Immature natural killer cell (primary cell): ENCODE measurements around the gene GNAI3. TPM values are rescaled to one million over a fixed set of nuclear protein-coding genes. Genes with fewer than 3 reads are reported as not detected.

ENCODE experiments used
- DNase-seq, 3 donors: peaks; one replicate each; pipeline ENCODE4 v3.0.0; 2022; ENCODE audit warnings: mixed read lengths in 1 of 3
- H3K27ac Mint-ChIP-seq, 6 donors: one replicate each; pipeline ENCODE4 v1.8.0; 2020; ENCODE audit warnings: mixed read lengths in 6 of 6, mild to moderate bottlenecking in 5 of 6, inconsistent platforms in 4 of 6, moderate library complexity in 3 of 6
- H3K27me3 Mint-ChIP-seq, 3 donors: one replicate each; pipeline ENCODE4 v1.8.0; 2020 to 2021; ENCODE audit warnings: low read depth in 3 of 3, mild to moderate bottlenecking in 3 of 3, mixed read lengths in 3 of 3, moderate library complexity in 3 of 3, inconsistent platforms in 1 of 3
- H3K36me3 Mint-ChIP-seq, 3 donors: one replicate each; pipeline ENCODE4 v1.8.0; 2020; ENCODE audit warnings: mixed read lengths in 3 of 3, inconsistent platforms in 2 of 3, mild to moderate bottlenecking in 2 of 3
- H3K4me1 Mint-ChIP-seq, 2 donors: one replicate each; pipeline ENCODE4 v1.8.0; 2020; ENCODE audit warnings: inconsistent platforms in 2 of 2, mild to moderate bottlenecking in 2 of 2, mixed read lengths in 2 of 2, moderate library complexity in 1 of 2
- H3K4me3 Mint-ChIP-seq, 5 donors: one replicate each; pipeline ENCODE4 v1.8.0; 2020; ENCODE audit warnings: mild to moderate bottlenecking in 5 of 5, mixed read lengths in 5 of 5, inconsistent platforms in 3 of 5, moderate library complexity in 3 of 5
- H3K9me3 Mint-ChIP-seq, 6 donors: one replicate each; pipeline ENCODE4 v1.8.0; 2020; ENCODE audit warnings: mild to moderate bottlenecking in 6 of 6, mixed read lengths in 6 of 6, inconsistent platforms in 4 of 6, moderate library complexity in 3 of 6
- polyA plus RNA-seq, 3 donors: library from polyadenylated mRNA; unstranded; fragments of 300-500 nt; fragmentation: Illumina TruSeq; gene quantifications; one replicate each; pipeline ENCODE4 v1.2.3, GENCODE V29; 2021

The GNAI3 gene
- polyA plus RNA-seq, 3 donors from 2014 or later = 8.8 to 16.8 (median 10.3) TPM

DNA sequence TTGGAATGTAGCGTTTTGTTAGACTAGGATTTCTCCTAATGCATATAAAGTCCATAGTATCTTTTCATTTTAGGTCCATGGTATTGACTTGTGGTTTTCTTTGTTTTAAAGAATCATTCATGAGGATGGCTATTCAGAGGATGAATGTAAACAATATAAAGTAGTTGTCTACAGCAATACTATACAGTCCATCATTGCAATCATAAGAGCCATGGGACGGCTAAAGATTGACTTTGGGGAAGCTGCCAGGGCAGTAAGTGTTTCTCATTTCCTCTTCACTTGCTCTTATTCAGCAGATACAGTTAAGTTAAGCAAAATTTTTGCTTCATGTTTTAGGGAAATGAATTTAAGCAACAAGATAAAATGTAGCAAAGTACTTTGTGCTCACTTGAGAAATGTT lies 25.4 kb downstream of the GNAI3 start:
- H3K27ac Mint-ChIP-seq = peak overlapping the region in 1 of 6 donors; percentile 17

DNA sequence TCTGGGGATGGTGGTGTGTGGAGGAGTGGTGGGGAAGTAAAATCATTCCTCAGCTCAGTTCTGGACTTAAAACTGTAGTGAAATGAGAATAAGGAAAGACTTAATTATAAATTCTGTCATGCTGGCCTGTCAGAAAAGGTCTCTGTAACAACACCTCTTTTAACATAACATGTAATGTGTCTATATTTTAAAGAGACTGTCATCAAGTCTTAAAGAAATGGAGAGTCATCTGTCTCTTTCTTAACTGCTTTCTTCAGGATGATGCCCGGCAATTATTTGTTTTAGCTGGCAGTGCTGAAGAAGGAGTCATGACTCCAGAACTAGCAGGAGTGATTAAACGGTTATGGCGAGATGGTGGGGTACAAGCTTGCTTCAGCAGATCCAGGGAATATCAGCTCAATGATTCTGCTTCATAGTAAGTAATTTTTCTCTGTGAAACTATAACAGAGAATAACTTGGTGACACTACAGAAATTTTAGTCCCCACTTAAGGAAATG lies 30.6 kb downstream of the GNAI3 start:
- H3K9me3 Mint-ChIP-seq = no peaks in the 10 kb centered on the region
- H3K36me3 Mint-ChIP-seq = peaks cover 10 to 29% (median 13%) of the 10 kb centered on the region in 3 donors
- no peak for DNase-seq
- H3K27me3 Mint-ChIP-seq = peaks cover 0 to 3% (median 2%) of the 10 kb centered on the region in 3 donors
- no peak overlapping the region for H3K4me3 Mint-ChIP-seq
- peak overlapping the region in 4 of 6 donors; percentile 25 to 57 (median 44) for H3K27ac Mint-ChIP-seq
- peaks cover 3 to 8% of the 10 kb centered on the region in 2 donors for H3K4me1 Mint-ChIP-seq

More for the DNA sequence above, 25.4 kb downstream of the GNAI3 start:
- Mint-ChIP-seq H3K9me3 (no peaks in the 10 kb centered on the region), H3K36me3 (peaks cover 4 to 5% (median 5%) of the 10 kb centered on the region in 3 donors), H3K27me3 (peaks cover 2 to 4% (median 3%) of the 10 kb centered on the region in 3 donors), H3K4me3 (no peak overlapping the region), H3K4me1 (peaks cover 16 to 23% of the 10 kb centered on the region in 2 donors)
- no peak for DNase-seq

DNA sequence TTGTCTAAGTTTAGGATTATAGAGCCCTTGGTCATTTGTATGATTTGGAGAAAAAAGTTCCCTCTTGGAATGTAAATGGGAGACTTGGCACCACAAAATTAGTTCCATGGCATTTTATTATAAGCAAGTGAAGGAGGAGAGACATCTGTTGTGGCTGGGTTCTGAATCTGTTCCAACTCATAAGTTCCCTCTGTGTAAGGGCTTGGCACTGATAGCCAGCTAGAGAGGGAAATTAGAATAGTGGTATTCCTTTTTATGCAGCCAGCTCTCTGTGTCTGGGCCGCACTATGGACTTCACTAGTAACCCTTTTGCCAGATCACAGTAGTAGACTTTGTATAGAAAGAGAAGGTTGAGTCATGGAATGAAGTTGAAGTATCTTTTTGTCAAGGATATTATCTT lies 31.1 kb downstream of the GNAI3 start:
- Mint-ChIP-seq H3K36me3 (peaks cover 10 to 30% (median 14%) of the 10 kb centered on the region in 3 donors), H3K27me3 (peaks cover 0 to 3% (median 2%) of the 10 kb centered on the region in 3 donors), H3K4me3 (no peak overlapping the region), H3K9me3 (no peaks in the 10 kb centered on the region), H3K27ac (no peak overlapping the region), H3K4me1 (peaks cover 3 to 11% of the 10 kb centered on the region in 2 donors)
- no peak for DNase-seq

DNA sequence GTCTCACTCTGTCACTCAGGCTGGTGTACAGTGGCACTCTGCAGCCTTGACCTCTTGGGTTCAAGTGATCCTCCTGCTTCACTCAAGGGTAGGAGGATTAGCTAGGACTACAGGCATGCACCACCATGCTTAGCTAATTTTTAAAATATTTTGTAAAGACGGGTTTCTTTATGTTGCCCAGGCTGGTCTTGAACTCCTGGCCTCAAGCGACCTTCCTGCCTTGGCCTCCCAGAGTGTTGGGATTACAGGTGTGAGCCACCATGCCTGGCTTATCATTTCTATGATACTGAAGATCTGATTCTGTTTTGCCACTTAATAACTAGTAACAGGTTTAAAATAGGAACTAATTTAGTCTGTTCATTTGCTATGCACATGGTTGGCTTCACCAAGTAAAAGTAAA lies 33.6 kb downstream of the GNAI3 start:
- H3K36me3 Mint-ChIP-seq = peaks cover 13 to 49% (median 18%) of the 10 kb centered on the region in 3 donors
- peak overlapping the region in 1 of 6 donors; percentile 25 for H3K27ac Mint-ChIP-seq
- no peak for DNase-seq
- H3K4me1 Mint-ChIP-seq = peaks cover 2 to 17% of the 10 kb centered on the region in 2 donors
- H3K4me3 Mint-ChIP-seq = no peak overlapping the region
- peaks cover 0 to 3% (median 0%) of the 10 kb centered on the region in 3 donors for H3K27me3 Mint-ChIP-seq
- no peaks in the 10 kb centered on the region for H3K9me3 Mint-ChIP-seq

DNA sequence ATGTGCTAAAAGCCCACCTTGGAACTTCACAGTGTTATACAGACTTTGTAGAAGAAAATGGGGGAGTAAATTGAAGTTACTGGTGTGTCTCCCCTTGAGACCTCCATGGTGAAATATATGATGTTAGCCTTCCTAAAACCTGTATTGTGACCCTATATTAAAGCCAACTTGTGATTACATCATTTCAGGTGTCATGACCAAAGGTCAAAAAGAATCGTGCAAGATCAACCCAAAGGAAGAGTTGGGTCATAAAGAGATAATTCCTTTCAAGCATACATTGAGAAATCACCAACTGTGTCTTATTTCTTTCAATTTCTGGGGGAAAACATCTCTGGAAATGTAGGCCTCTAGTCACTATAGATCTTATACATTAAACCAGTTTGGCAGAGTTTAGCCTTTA lies 36.4 kb downstream of the GNAI3 start:
- no peak for DNase-seq
- Mint-ChIP-seq H3K27me3 (peaks cover 0 to 6% (median 2%) of the 10 kb centered on the region in 3 donors), H3K36me3 (peaks cover 15 to 61% (median 19%) of the 10 kb centered on the region in 3 donors), H3K27ac (peak overlapping the region in 1 of 6 donors; percentile 28), H3K4me3 (no peak overlapping the region), H3K4me1 (peaks cover 0 to 8% of the 10 kb centered on the region in 2 donors), H3K9me3 (no peaks in the 10 kb centered on the region)

DNA sequence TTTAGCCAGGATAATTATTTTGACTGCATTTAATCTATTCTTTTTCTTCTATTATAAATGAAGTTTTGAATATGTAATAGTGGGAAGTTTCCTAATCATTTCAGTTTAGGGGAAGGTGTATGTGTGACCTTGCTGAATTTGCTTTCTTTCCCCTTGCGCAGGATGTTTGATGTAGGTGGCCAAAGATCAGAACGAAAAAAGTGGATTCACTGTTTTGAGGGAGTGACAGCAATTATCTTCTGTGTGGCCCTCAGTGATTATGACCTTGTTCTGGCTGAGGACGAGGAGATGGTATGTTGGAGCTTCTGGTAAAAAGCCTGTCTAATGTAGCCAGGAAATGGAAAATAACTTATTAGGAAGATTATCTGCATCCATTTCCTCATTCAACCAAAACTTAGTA lies 37.6 kb downstream of the GNAI3 start:
- no peak for DNase-seq
- H3K4me3 Mint-ChIP-seq = no peak overlapping the region
- H3K4me1 Mint-ChIP-seq = peaks cover 0 to 8% of the 10 kb centered on the region in 2 donors
- peaks cover 0 to 6% (median 2%) of the 10 kb centered on the region in 3 donors for H3K27me3 Mint-ChIP-seq
- H3K36me3 Mint-ChIP-seq = peaks cover 15 to 59% (median 19%) of the 10 kb centered on the region in 3 donors
- H3K27ac Mint-ChIP-seq = no peak overlapping the region
- no peaks in the 10 kb centered on the region for H3K9me3 Mint-ChIP-seq

DNA sequence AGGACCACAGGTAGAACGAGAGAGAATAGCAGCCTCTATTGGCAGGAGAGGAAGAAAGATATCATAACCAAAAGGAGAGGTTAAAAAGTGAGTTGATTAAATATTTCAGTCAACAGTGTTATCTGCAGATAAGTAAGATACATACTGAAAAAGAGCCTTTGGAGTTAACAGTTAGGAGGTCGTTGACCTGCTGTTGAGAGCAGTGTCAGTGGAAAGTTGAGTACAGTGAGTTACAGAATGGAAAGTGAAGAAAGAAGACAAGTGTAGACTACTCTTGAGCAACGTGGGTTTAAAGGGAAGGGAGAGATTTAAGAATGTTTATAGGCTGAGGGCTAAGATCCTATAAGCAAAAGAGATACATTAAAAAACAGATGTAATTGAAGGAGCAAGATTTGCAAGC lies 40.8 kb downstream of the GNAI3 start:
- peaks cover 0 to 8% of the 10 kb centered on the region in 2 donors for H3K4me1 Mint-ChIP-seq
- H3K4me3 Mint-ChIP-seq = no peak overlapping the region
- H3K9me3 Mint-ChIP-seq = no peaks in the 10 kb centered on the region
- H3K27ac Mint-ChIP-seq = peak overlapping the region in 5 of 6 donors; percentile 2 to 67 (median 27)
- peaks cover 15 to 63% (median 15%) of the 10 kb centered on the region in 3 donors for H3K36me3 Mint-ChIP-seq
- DNase-seq = no peak
- peaks cover 0 to 3% (median 2%) of the 10 kb centered on the region in 3 donors for H3K27me3 Mint-ChIP-seq

DNA sequence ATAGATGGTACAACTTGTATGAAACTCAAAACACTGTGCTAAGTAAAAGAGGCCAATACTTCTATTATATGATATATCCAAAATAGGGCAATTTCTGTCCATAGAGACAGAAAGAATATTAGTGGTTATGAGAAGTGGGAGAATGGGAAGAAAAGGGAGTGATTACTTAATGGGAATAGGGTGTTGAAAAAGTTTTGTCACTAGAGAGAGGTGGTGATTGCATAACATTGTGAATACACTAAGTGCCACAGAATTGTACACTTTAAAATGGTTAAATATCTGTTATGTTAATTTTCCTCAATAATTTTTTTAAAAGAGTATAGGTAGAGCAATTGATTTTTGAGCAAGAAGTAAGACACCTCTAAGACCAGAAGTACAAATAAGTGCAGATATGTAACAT lies 41.3 kb downstream of the GNAI3 start:
- H3K9me3 Mint-ChIP-seq = no peaks in the 10 kb centered on the region
- peaks cover 0 to 4% of the 10 kb centered on the region in 2 donors for H3K4me1 Mint-ChIP-seq
- no peak overlapping the region for H3K4me3 Mint-ChIP-seq
- H3K27me3 Mint-ChIP-seq = peaks cover 0 to 3% (median 2%) of the 10 kb centered on the region in 3 donors
- peak overlapping the region in 5 of 6 donors; percentile 26 to 69 (median 52) for H3K27ac Mint-ChIP-seq
- H3K36me3 Mint-ChIP-seq = peaks cover 11 to 63% (median 18%) of the 10 kb centered on the region in 3 donors
- no peak for DNase-seq

DNA sequence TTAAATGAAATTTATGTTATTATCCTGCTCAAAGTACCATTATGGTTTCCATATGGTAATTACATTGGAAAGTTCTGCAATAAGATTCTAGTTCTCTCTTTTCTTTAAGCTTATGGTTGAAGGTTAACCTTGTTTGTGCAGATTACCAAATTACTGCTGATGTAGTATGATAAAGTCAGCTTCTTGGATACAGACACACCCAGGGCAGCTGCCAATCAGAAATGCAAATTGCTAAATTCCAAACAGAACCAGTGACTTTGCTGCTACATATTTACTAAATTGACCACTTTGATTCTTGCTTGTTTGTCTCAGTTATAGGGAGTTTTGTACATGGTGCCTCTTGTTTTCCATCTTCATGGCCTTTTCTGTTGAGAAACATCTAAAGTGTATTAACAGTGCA lies 44.5 kb downstream of the GNAI3 start:
- peaks cover 0 to 2% (median 2%) of the 10 kb centered on the region in 3 donors for H3K27me3 Mint-ChIP-seq
- no peak for DNase-seq
- H3K4me3 Mint-ChIP-seq = no peak overlapping the region
- H3K27ac Mint-ChIP-seq = peak overlapping the region in 1 of 6 donors; percentile 17
- no peaks in the 10 kb centered on the region for H3K4me1 Mint-ChIP-seq
- H3K9me3 Mint-ChIP-seq = no peaks in the 10 kb centered on the region
- peaks cover 8 to 46% (median 15%) of the 10 kb centered on the region in 3 donors for H3K36me3 Mint-ChIP-seq

DNA sequence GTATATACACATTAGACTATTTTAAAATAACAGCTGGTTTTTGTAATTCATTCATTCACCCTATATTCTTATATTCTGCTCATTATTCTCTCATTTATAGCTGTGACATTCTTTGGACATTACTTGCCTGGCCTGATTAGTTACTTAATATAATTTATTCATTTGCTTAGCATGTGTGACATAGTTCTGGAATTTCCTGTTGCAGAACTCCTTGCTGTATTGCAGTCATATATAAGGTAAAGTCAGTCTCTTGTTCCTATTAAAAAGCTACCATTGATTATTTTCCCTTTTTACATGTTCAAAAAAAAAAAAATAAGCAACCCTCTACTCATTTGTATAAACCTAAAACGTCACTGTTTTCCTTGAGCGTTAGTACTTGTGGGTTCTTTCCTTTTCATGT lies 47.1 kb downstream of the GNAI3 start:
- H3K27ac Mint-ChIP-seq = no peak overlapping the region
- H3K36me3 Mint-ChIP-seq = peaks cover 8 to 31% (median 15%) of the 10 kb centered on the region in 3 donors
- H3K4me1 Mint-ChIP-seq = no peaks in the 10 kb centered on the region
- no peaks in the 10 kb centered on the region for H3K9me3 Mint-ChIP-seq
- no peak overlapping the region for H3K4me3 Mint-ChIP-seq
- no peak for DNase-seq
- H3K27me3 Mint-ChIP-seq = no peaks in the 10 kb centered on the region

DNA sequence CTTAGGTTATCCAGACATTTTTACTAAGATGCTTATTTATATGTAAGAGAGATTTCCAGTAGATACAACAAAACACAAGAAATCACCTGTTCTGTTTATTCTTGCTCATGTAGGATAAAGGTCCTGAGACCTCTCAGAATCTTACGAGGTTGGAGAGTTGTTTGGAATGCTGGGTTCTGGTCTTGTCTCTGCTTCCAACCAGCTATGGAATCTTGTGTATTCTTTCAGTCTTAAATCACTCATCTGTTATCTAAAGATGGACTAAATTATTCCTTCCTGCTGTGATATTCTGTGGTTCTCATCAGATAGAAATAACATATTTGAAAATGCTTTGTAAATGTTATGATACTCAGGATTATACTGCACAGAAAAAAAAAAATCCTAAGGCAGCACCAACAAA lies 49.7 kb downstream of the GNAI3 start:
- Mint-ChIP-seq H3K27ac (no peak overlapping the region), H3K4me3 (no peak overlapping the region), H3K9me3 (no peaks in the 10 kb centered on the region), H3K4me1 (no peaks in the 10 kb centered on the region), H3K27me3 (no peaks in the 10 kb centered on the region), H3K36me3 (peaks cover 8 to 18% (median 15%) of the 10 kb centered on the region in 3 donors)
- DNase-seq = no peak

DNA sequence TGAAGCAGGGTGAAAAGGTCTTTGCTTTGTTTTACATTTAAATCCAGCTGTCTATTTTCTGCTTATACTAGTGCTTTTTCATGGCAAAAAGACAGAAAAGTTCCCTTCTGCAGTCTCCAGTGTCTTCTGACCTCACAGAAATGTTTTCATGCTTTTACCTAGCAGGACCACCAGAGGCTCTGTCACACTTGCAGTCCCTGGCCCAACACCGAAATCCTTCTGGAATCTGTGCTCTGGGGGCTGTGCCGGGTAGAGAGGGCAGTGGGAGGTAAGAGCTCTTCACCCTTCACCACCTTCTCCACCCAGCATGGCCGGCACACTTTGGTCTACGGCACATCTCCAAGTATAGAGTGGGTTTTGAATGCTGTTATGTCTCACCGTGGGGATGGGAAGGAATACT lies 50.2 kb downstream of the GNAI3 start:
- DNase-seq = no peak
- H3K4me3 Mint-ChIP-seq = no peak overlapping the region
- H3K9me3 Mint-ChIP-seq = no peaks in the 10 kb centered on the region
- H3K4me1 Mint-ChIP-seq = no peaks in the 10 kb centered on the region
- peak overlapping the region in 1 of 6 donors; percentile 40 for H3K27ac Mint-ChIP-seq
- no peaks in the 10 kb centered on the region for H3K27me3 Mint-ChIP-seq
- H3K36me3 Mint-ChIP-seq = peaks cover 8 to 17% (median 15%) of the 10 kb centered on the region in 3 donors

DNA sequence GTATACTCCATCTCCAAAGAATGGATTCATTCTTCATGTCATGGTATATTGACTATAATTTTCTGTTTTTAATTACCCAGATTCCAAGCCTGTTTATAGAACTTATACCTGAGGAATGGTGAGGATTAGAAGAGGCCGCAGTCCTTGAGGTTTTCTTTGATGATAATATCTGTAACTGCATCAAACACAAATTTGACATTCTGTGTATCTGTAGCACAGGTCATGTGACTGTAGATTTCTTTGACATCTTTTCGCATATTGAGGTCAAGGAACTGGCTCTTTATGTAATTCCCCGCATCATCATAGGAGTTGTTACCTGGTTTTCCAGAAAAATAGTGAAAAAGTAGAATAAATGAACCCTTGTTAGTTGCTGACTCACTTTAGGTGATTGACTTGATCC lies 54.8 kb downstream of the GNAI3 start:
- DNase-seq = no peak
- Mint-ChIP-seq H3K4me3 (no peak overlapping the region), H3K4me1 (no peaks in the 10 kb centered on the region), H3K27ac (no peak overlapping the region), H3K27me3 (peaks cover 0 to 2% (median 0%) of the 10 kb centered on the region in 3 donors), H3K9me3 (no peaks in the 10 kb centered on the region), H3K36me3 (peaks cover 0 to 4% (median 0%) of the 10 kb centered on the region in 3 donors)

DNA sequence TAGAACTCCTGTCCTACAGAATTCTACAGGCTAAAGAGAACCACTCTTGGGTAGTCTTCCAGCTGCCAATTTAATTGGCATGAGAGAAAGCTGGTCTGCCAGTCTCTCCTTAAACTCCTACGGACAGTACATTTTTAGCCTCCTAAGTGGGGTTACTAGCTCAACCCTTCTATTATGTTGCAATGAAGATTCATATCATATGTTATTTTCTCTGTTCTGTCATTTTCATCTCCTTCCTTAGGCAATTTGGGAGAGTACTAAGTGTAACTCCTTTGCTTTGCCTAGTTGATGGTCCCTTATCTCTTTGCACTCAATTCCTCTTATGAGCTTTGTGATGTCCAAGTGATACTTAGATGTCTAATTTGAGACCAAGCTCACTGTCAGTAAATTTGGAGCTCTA lies 57.0 kb downstream of the GNAI3 start:
- Mint-ChIP-seq H3K36me3 (no peaks in the 10 kb centered on the region), H3K4me1 (no peaks in the 10 kb centered on the region), H3K4me3 (no peak overlapping the region), H3K27me3 (peaks cover 0 to 2% (median 0%) of the 10 kb centered on the region in 3 donors), H3K27ac (no peak overlapping the region), H3K9me3 (no peaks in the 10 kb centered on the region)
- DNase-seq = no peak

DNA sequence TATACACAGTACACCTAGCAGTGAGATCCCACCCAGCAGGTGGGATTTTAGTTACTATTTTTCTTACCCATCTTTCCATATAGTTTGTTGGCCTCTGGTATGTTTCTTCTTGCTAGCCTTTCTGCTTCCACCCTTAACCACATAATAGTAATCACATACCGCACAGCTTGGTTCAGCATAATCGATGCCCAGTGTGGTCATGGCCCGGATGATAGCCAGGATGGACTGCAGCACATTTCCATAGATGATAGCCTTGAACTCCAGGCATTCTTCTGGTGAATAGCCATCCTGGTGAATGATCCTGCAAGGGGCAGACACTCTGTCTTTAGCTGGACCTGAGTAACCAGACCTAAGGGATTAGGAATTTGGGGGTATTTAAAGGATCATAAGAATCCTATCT lies 61.5 kb downstream of the GNAI3 start:
- H3K27ac Mint-ChIP-seq = no peak overlapping the region
- H3K27me3 Mint-ChIP-seq = peaks cover 0 to 2% (median 0%) of the 10 kb centered on the region in 3 donors
- H3K9me3 Mint-ChIP-seq = no peaks in the 10 kb centered on the region
- no peak for DNase-seq
- no peak overlapping the region for H3K4me3 Mint-ChIP-seq
- H3K4me1 Mint-ChIP-seq = no peaks in the 10 kb centered on the region
- no peaks in the 10 kb centered on the region for H3K36me3 Mint-ChIP-seq
